H9 (cell line): ENCODE measurements around the gene RGS8. TPM values are rescaled to one million over a fixed set of nuclear protein-coding genes. Genes with fewer than 3 reads are reported as not detected.
"Not testable (repeated sequence)": the region's sequence is repeated elsewhere in the genome, so short reads cannot be mapped to it uniquely, and the experiment has no call there.

ENCODE experiments used
- DNase-seq: peaks from one replicate; pipeline ENCODE4 v3.0.0-alpha.2; 2017
- H2AFZ ChIP-seq: one replicate; pipeline ENCODE4 v1.6.1; 2013; ENCODE audit warnings: mild to moderate bottlenecking, low read length, control low read depth, moderate library complexity
- H2AK5ac ChIP-seq: 2 replicates; pipeline ENCODE4 v1.6.1; 2013; ENCODE audit warnings: low read length, control low read depth, mixed read lengths; ENCODE audit not compliant: insufficient read length
- H2BK120ac ChIP-seq: one replicate; pipeline ENCODE4 v1.6.1; 2013; ENCODE audit warnings: low read depth, mild to moderate bottlenecking, low read length, control low read depth, inconsistent platforms; ENCODE audit not compliant: poor library complexity, severe bottlenecking
- H2BK12ac ChIP-seq: 2 replicates; pipeline ENCODE4 v1.6.1; 2013; ENCODE audit warnings: low read length, control low read depth, mixed read lengths, low read depth; ENCODE audit not compliant: insufficient read length
- H2BK15ac ChIP-seq: 2 replicates; pipeline ENCODE4 v1.6.1; 2013; ENCODE audit warnings: low read depth, low read length, control low read depth
- H2BK20ac ChIP-seq: one replicate; pipeline ENCODE4 v1.6.1; 2013; ENCODE audit warnings: low read depth, mild to moderate bottlenecking, low read length, control low read depth, inconsistent platforms; ENCODE audit not compliant: poor library complexity, severe bottlenecking
- H2BK5ac ChIP-seq: 2 replicates; pipeline ENCODE4 v1.6.1; 2013; ENCODE audit warnings: low read length, control low read depth, mixed read lengths; ENCODE audit not compliant: insufficient read length
- H3K14ac ChIP-seq: 2 replicates; pipeline ENCODE4 v1.6.1; 2013; ENCODE audit warnings: low read length, control low read depth; ENCODE audit not compliant: insufficient read depth
- H3K18ac ChIP-seq: 2 replicates; pipeline ENCODE4 v1.6.1; 2013; ENCODE audit warnings: low read depth, mild to moderate bottlenecking, mixed read lengths, low read length, control low read depth; ENCODE audit not compliant: insufficient read length
- H3K23ac ChIP-seq: 2 replicates; pipeline ENCODE4 v1.6.1; 2013; ENCODE audit warnings: low read length, control low read depth, mixed read lengths, low read depth; ENCODE audit not compliant: insufficient read length
- H3K23me2 ChIP-seq: 2 replicates; pipeline ENCODE4 v1.6.1; 2013; ENCODE audit warnings: low read depth, mild to moderate bottlenecking, mixed read lengths, low read length, control low read depth; ENCODE audit not compliant: insufficient read length, poor library complexity, severe bottlenecking
- H3K27ac ChIP-seq: 2 replicates; pipeline ENCODE4 v1.5.1; 2013; ENCODE audit warnings: low read length, control low read depth, mixed read lengths, low read depth; ENCODE audit not compliant: insufficient read length
- H3K27me3 ChIP-seq: 2 replicates; pipeline ENCODE4 v1.6.1; 2013; ENCODE audit warnings: low read length, control low read depth, inconsistent platforms; ENCODE audit not compliant: insufficient read depth
- H3K4ac ChIP-seq: 2 replicates; pipeline ENCODE4 v1.6.1; 2013; ENCODE audit warnings: low read depth, mild to moderate bottlenecking, control low read depth, inconsistent platforms, low read length, moderate library complexity
- H3K4me1 ChIP-seq: 2 replicates; pipeline ENCODE4 v1.6.1; 2013; ENCODE audit warnings: low read length, control low read depth, inconsistent platforms; ENCODE audit not compliant: insufficient read depth
- H3K4me2 ChIP-seq: 2 replicates; pipeline ENCODE4 v1.6.1; 2013; ENCODE audit warnings: low read length, control low read depth, mixed read lengths; ENCODE audit not compliant: insufficient read length, insufficient read depth
- H3K56ac ChIP-seq: 2 replicates; pipeline ENCODE4 v1.6.1; 2013; ENCODE audit warnings: low read depth, mild to moderate bottlenecking, mixed read lengths, low read length, control low read depth; ENCODE audit not compliant: insufficient read length
- H3K79me1 ChIP-seq: 2 replicates; pipeline ENCODE4 v1.6.1; 2013; ENCODE audit warnings: low read depth, mild to moderate bottlenecking, moderate library complexity, low read length, control low read depth, inconsistent platforms; ENCODE audit not compliant: insufficient read depth, poor library complexity, severe bottlenecking
- H3K79me2 ChIP-seq: 2 replicates; pipeline ENCODE4 v1.6.1; 2013; ENCODE audit warnings: low read length, control low read depth, inconsistent platforms; ENCODE audit not compliant: insufficient read depth
- H3K9ac ChIP-seq: 2 replicates; pipeline ENCODE4 v1.6.1; 2013; ENCODE audit warnings: low read length, control low read depth, mixed read lengths; ENCODE audit not compliant: insufficient read length; ENCODE audit errors: extremely low read depth
- H3K9me3 ChIP-seq: one replicate; pipeline ENCODE4 v1.6.1; 2013; ENCODE audit warnings: low read depth, low read length, inconsistent platforms; ENCODE audit not compliant: control insufficient read depth
- H3T11ph ChIP-seq: one replicate; pipeline ENCODE4 v1.6.1; 2013; ENCODE audit warnings: mild to moderate bottlenecking, low read length, control low read depth, inconsistent platforms
- H4K20me1 ChIP-seq: one replicate; pipeline ENCODE4 v1.6.1; 2013; ENCODE audit not compliant: control insufficient read depth, insufficient read length, insufficient read depth
- H4K5ac ChIP-seq: 2 replicates; pipeline ENCODE4 v1.6.1; 2013; ENCODE audit warnings: low read depth, mild to moderate bottlenecking, mixed read lengths, low read length, control low read depth; ENCODE audit not compliant: insufficient read length
- H4K8ac ChIP-seq: replicated peaks from 2 replicates; pipeline ENCODE4 v1.6.1; 2013; ENCODE audit warnings: low read length, control low read depth, mixed read lengths, low read depth; ENCODE audit not compliant: insufficient read length
- H4K91ac ChIP-seq: 2 replicates; pipeline ENCODE4 v1.6.1; 2013; ENCODE audit warnings: low read depth, mild to moderate bottlenecking, moderate library complexity, mixed read lengths, low read length, control low read depth; ENCODE audit not compliant: insufficient read length
- H3K27ac Mint-ChIP-seq, 3 experiments: 2 replicates in 2 of 3; 3 replicates in 1 of 3; pipeline ENCODE4 v1.8.0; 2020 to 2021; ENCODE audit warnings: mixed read lengths in 3 of 3, mild to moderate bottlenecking in 1 of 3, moderate library complexity in 1 of 3
- H3K27me3 Mint-ChIP-seq: 2 replicates; pipeline ENCODE4 v1.8.0; 2021; ENCODE audit warnings: low read depth, mild to moderate bottlenecking, moderate library complexity, mixed read lengths
- H3K36me3 Mint-ChIP-seq, 3 experiments: 2 replicates in 2 of 3; 3 replicates in 1 of 3; pipeline ENCODE4 v1.8.0; 2020 to 2021; ENCODE audit warnings: low read depth in 3 of 3, mixed read lengths in 3 of 3; ENCODE audit not compliant: insufficient read depth in 1 of 3
- H3K4me1 Mint-ChIP-seq, 2 experiments: 2 replicates each; pipeline ENCODE4 v1.8.0; 2020; ENCODE audit warnings: mixed read lengths in 2 of 2
- H3K4me3 Mint-ChIP-seq, 2 experiments: 2 replicates in 1 of 2; 3 replicates in 1 of 2; pipeline ENCODE4 v1.8.0; 2020 to 2021; ENCODE audit warnings: mild to moderate bottlenecking in 2 of 2, mixed read lengths in 2 of 2, moderate library complexity in 1 of 2
- H3K9me3 Mint-ChIP-seq, 2 experiments: 2 replicates in 1 of 2; 3 replicates in 1 of 2; pipeline ENCODE4 v1.8.0; 2020; ENCODE audit warnings: mild to moderate bottlenecking in 2 of 2, mixed read lengths in 2 of 2, moderate library complexity in 1 of 2
- WGBS: extraction: QIAGEN DNeasy Blood & Tissue Kit; methylation state at CpG from one replicate; pipeline ENCODE4 v1.1.7; 2013; ENCODE audit warnings: missing lambda C conversion rate, low lambda C conversion rate, mixed read lengths; ENCODE audit not compliant: insufficient read length; ENCODE audit errors: extremely low coverage; 5-methylcytosine and 5-hydroxymethylcytosine counted together
- total RNA-seq: library from RNA; stranded (reverse); gene quantifications from 2 replicates; pipeline ENCODE4 v1.2.1, GENCODE V29; 2021
- TF ChIP-seq, protein P1 (sequence below): fragments of 200-600 bp; sonication (generic); conservative IDR thresholded peaks from 3 replicates; pipeline ENCODE4 v1.8.0; 2021; ENCODE audit warnings: antibody characterized with exemption, mild to moderate bottlenecking

The RGS8 gene
- total RNA-seq, 1 experiment from 2014 or later, result not detected

GRCh38 chr1:182698971-182699370 is 14.6 kb upstream of the RGS8 start:
- no peak overlapping the region for H3K27ac ChIP-seq
- H2BK15ac ChIP-seq, result no peak overlapping the region
- no peak overlapping the region for H4K5ac ChIP-seq
- no peak overlapping the region for H2BK12ac ChIP-seq
- H3K4me1 ChIP-seq, result peaks cover 7% of the 10 kb centered on the region
- H3K9me3 Mint-ChIP-seq, result no peaks in the 10 kb centered on the region
- H3K79me1 ChIP-seq, result no peaks in the 10 kb centered on the region
- H2BK120ac ChIP-seq, result no peak overlapping the region
- H3K18ac ChIP-seq, result peak overlapping the region; percentile 15
- H3K27me3 Mint-ChIP-seq, result no peaks in the 10 kb centered on the region
- no peak overlapping the region for H2BK20ac ChIP-seq
- no peak overlapping the region for H2BK5ac ChIP-seq
- H2AK5ac ChIP-seq, result no peak overlapping the region
- H4K91ac ChIP-seq, result no peak overlapping the region
- H3K4me3 Mint-ChIP-seq, result peak overlapping the region in 1 of 2 experiments; percentile 62; a peak in 3 of 5 replicates
- H3T11ph ChIP-seq, result no peak overlapping the region
- H3K27me3 ChIP-seq, result no peaks in the 10 kb centered on the region
- no peak for DNase-seq
- H3K23me2 ChIP-seq, result peaks cover 6% of the 10 kb centered on the region
- no peaks in the 10 kb centered on the region for H3K79me2 ChIP-seq
- no peaks in the 10 kb centered on the region for H3K36me3 Mint-ChIP-seq
- TF ChIP-seq, protein P1, sequence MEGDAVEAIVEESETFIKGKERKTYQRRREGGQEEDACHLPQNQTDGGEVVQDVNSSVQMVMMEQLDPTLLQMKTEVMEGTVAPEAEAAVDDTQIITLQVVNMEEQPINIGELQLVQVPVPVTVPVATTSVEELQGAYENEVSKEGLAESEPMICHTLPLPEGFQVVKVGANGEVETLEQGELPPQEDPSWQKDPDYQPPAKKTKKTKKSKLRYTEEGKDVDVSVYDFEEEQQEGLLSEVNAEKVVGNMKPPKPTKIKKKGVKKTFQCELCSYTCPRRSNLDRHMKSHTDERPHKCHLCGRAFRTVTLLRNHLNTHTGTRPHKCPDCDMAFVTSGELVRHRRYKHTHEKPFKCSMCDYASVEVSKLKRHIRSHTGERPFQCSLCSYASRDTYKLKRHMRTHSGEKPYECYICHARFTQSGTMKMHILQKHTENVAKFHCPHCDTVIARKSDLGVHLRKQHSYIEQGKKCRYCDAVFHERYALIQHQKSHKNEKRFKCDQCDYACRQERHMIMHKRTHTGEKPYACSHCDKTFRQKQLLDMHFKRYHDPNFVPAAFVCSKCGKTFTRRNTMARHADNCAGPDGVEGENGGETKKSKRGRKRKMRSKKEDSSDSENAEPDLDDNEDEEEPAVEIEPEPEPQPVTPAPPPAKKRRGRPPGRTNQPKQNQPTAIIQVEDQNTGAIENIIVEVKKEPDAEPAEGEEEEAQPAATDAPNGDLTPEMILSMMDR, result no peak
- no CpG with 5 or more reads among the region's 5 CpGs for WGBS
- no peaks in the 10 kb centered on the region for H4K20me1 ChIP-seq
- no peak overlapping the region for H3K9ac ChIP-seq
- H3K14ac ChIP-seq, result 0 out of 2 replicates have a peak overlapping the region, but pooled peaks have one; percentile 4
- peak overlapping the region in 2 of 3 experiments; percentile 84 to 97; a peak in 4 of 7 replicates for H3K27ac Mint-ChIP-seq
- peaks cover 53 to 69% of the 10 kb centered on the region in 2 experiments for H3K4me1 Mint-ChIP-seq
- no peak overlapping the region for H3K4ac ChIP-seq
- H3K9me3 ChIP-seq, result no peaks in the 10 kb centered on the region
- H3K4me2 ChIP-seq, result no peak overlapping the region
- H4K8ac ChIP-seq, result no peak overlapping the region
- H2AFZ ChIP-seq, result no peak overlapping the region
- H3K56ac ChIP-seq, result no peak overlapping the region
- H3K23ac ChIP-seq, result no peak overlapping the region

DNA sequence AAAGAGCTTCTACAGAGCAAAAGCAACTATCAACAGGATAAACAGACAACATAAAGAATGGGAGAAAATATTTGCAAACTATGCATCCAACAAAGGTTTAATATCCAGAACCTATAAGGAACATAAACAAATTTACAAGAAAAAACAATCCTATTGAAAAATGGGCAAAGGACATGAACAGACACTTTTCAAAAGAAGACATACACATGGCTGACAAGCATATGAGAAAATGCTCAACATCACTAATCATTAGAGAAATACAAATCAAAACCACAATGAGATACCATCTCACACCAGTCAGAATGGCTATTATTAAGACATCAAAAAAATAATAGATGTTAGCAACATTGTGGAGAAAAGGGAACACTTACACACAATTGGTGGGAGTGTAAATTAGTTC is 8.8 kb upstream of the RGS8 start:
- not testable (repeated sequence) for H3K27me3 ChIP-seq, H3K27ac Mint-ChIP-seq, H4K8ac ChIP-seq, H3K9me3 ChIP-seq, H3K56ac ChIP-seq, H4K5ac ChIP-seq, DNase-seq, H2AFZ ChIP-seq, H4K20me1 ChIP-seq, H2AK5ac ChIP-seq, H3K79me2 ChIP-seq, H3T11ph ChIP-seq, H3K4me1 ChIP-seq, H3K14ac ChIP-seq, H3K23ac ChIP-seq, H3K27ac ChIP-seq, H4K91ac ChIP-seq, H3K23me2 ChIP-seq, H2BK15ac ChIP-seq, H3K4me2 ChIP-seq, H3K4ac ChIP-seq, H2BK5ac ChIP-seq, H2BK120ac ChIP-seq, H3K27me3 Mint-ChIP-seq, H3K18ac ChIP-seq, H2BK12ac ChIP-seq, H3K9ac ChIP-seq, H3K79me1 ChIP-seq, H2BK20ac ChIP-seq, H3K4me3 Mint-ChIP-seq
- Mint-ChIP-seq H3K4me1 (peaks cover 11 to 16% of the 10 kb centered on the region in 2 experiments; a peak in 3 of 4 replicates), H3K9me3 (peaks cover 12 to 17% of the 10 kb centered on the region in 2 experiments; a peak in 4 of 5 replicates), H3K36me3 (peaks cover 0 to 14% (median 3%) of the 10 kb centered on the region in 3 experiments; a peak in 5 of 7 replicates)
